Measurements from ENCODE around the gene TMEM204. TPM values are rescaled to one million over a fixed set of nuclear protein-coding genes. Genes with fewer than 3 reads are reported as not detected.

TMEM204 gene
- total RNA-seq, 1 donor = 12.6 TPM

GRCh38 chr16:1506494-1507213, 26.8 kb upstream of the TMEM204 start:
- Histone ChIP-seq H3K4me3 (ENCODE audit: low read length) (no peak overlapping the region), H3K27me3 (ENCODE audit: insufficient read depth, low read length) (no peaks in the 10 kb centered on the region), H3K9me3 (ENCODE audit: low read depth, low read length) (no peaks in the 10 kb centered on the region), H3K4me1 (ENCODE audit: insufficient read depth, low read length) (no peaks in the 10 kb centered on the region)

GRCh38 chr16:1508494-1509187, 24.8 kb upstream of the TMEM204 start:
- Histone ChIP-seq H3K9me3 (ENCODE audit: low read depth, low read length) (no peaks in the 10 kb centered on the region), H3K4me1 (ENCODE audit: insufficient read depth, low read length) (no peaks in the 10 kb centered on the region), H3K4me3 (ENCODE audit: low read length) (no peak overlapping the region), H3K27me3 (ENCODE audit: insufficient read depth, low read length) (no peaks in the 10 kb centered on the region)

DNA sequence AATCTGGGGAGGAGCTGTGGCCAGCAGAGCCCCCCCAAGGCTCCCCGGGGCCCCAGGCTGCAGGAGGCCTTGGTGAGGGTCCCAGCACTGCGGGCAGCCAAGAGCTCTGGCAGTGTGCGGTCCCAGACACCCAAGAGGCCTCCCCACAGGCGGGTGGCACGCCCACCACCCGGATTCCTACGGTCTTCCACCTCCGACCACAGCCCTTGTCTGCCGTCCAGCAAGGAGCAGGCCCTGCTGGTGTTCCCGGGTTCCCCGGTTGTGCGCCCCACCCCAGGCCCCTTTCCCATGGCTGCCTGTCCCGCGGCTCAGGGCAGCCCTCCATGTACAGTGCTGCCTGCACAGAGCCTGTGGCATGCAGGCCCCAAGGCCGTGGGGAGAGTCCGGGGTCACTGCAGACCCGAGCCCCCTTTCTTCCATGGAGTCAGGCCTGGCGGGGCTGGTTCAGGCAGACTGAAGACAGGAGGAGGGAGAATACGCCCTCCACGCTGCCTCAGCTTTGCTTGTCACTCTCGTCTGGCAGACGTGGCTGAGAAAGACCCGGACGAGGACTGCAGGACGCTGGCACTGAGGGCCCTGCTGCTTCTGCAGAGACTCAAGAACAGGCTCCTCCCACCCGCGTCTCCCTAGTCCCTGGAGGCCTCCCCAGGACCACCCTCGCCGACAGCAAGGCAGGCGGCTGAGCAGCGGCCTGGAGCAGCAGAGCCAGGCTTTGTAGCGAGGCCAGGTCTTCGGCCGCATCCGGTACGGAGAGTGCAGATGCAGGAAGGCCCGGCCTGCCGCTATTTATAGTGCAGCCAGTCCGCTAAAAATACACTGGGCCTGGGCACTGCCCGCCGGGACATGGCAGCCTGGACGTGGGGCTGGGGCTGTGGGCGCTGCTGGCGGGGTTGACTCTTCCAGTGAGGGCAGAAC, 23.9 kb upstream of the TMEM204 start:
- Histone ChIP-seq H3K27me3 (ENCODE audit: insufficient read depth, low read length) (no peaks in the 10 kb centered on the region), H3K4me3 (ENCODE audit: low read length) (no peak overlapping the region), H3K4me1 (ENCODE audit: insufficient read depth, low read length) (no peaks in the 10 kb centered on the region)

DNA sequence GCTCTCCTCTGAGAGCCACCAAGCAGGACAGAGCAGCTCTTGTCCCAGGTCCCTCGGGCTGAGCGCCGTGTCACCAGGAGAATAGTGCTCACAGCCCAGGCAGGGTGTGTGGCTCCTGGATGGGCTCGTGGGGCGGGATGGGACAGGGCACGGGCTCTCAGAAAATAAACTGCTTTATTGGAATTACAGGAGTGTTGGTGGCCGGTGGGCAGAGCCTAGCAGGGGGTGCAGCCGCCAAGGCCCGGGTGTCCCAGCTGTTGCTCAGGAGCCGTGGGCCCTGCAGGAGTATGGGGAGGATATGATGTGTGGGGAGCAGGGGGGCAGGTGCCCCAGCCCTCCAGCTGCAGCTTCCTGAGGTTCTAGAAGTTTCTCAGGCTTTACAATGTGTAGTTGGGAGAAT, 23.2 kb upstream of the TMEM204 start:
- Histone ChIP-seq H3K9me3 (ENCODE audit: low read depth, low read length) (no peaks in the 10 kb centered on the region), H3K4me1 (ENCODE audit: insufficient read depth, low read length) (no peaks in the 10 kb centered on the region), H3K4me3 (ENCODE audit: low read length) (no peak overlapping the region), H3K27me3 (ENCODE audit: insufficient read depth, low read length) (no peaks in the 10 kb centered on the region)

More for the DNA sequence above, 23.9 kb upstream of the TMEM204 start:
- no peaks in the 10 kb centered on the region for H3K9me3 ChIP-seq (ENCODE audit: low read depth, low read length)

GRCh38 chr16:1510941-1511351, 22.5 kb upstream of the TMEM204 start:
- Histone ChIP-seq H3K4me1 (ENCODE audit: insufficient read depth, low read length) (no peaks in the 10 kb centered on the region), H3K27me3 (ENCODE audit: insufficient read depth, low read length) (no peaks in the 10 kb centered on the region), H3K4me3 (ENCODE audit: low read length) (no peak overlapping the region), H3K9me3 (ENCODE audit: low read depth, low read length) (no peaks in the 10 kb centered on the region)

DNA sequence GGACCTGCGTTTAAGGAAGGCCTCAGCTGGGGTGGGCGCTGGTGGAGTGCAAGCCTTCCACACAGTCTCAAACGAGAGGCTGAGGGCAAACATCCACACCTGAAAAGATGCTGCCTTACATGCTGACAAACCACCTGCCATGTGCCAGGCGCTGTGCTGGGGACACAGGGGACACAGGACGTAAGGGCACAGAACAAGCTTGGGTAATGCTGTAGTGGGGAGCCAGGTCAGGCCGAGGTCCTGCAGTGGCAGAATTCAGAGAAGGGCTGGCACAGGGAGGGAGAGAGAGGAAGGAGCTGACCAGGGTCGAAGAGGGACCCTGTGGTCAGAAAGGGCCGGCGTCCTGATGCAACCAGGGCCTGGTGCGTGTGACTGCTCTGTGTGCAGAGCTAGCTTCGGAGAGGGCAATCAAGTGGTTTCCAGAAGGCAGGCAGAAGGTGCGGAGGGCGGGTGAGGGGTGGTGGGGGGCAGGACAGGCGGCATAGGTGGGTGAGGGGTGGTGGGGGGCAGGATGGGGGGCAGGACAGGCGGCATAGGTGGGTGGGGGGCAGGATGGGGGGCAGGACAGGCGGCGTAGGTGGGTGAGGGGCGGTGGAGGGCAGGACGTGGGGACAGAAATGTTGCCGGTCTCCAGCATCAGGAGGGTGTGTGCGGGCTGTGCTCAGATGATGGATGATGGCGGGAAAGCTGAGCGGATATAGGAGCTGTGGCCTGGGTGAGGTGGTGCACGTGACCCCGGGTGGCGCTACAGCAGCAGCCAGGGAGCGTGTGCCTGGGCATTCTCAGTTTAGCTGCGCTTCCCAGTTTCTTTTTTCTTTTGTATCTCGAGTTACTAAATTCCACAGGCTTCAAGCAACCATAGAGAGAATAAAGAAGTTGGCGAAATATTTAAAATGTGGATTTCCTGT, 21.6 kb upstream of the TMEM204 start:
- Histone ChIP-seq H3K4me3 (ENCODE audit: low read length) (no peak overlapping the region), H3K9me3 (ENCODE audit: low read depth, low read length) (no peaks in the 10 kb centered on the region), H3K27me3 (ENCODE audit: insufficient read depth, low read length) (no peaks in the 10 kb centered on the region), H3K4me1 (ENCODE audit: insufficient read depth, low read length) (no peaks in the 10 kb centered on the region)

DNA sequence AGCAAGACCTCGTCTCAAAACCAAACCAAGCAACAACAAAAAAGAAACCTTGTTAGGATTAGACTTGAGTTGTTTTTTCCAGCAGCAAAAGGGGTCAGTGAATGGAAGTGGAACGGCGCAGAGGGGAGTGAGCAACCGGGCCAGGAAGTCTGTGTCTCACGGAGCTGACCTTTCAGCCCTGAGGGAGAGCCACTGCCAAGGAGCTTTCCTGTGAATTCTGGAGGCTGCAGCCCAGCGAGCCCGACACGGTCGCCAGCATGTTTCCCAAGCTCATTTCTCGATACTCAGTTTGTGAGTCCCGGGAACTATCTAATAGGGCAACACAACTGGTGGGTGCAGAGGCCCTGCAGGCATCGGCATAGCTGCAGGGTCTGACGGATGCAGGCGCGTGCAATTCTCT, 20.7 kb upstream of the TMEM204 start:
- no peaks in the 10 kb centered on the region for H3K9me3 ChIP-seq (ENCODE audit: low read depth, low read length)
- no peak overlapping the region for H3K4me3 ChIP-seq (ENCODE audit: low read length)
- H3K27me3 ChIP-seq (ENCODE audit: insufficient read depth, low read length) = no peaks in the 10 kb centered on the region
- H3K4me1 ChIP-seq (ENCODE audit: insufficient read depth, low read length) = no peaks in the 10 kb centered on the region

- Histone ChIP-seq H3K27me3 (ENCODE audit: insufficient read depth, low read length) (no peaks in the 10 kb centered on the region), H3K4me3 (ENCODE audit: low read length) (no peak overlapping the region), H3K4me1 (ENCODE audit: insufficient read depth, low read length) (no peaks in the 10 kb centered on the region), H3K9me3 (ENCODE audit: low read depth, low read length) (no peaks in the 10 kb centered on the region)
Observed at GRCh38 chr16:1514507-1514906, 19.0 kb upstream of the TMEM204 start.

- no peaks in the 10 kb centered on the region for H3K4me1 ChIP-seq (ENCODE audit: insufficient read depth, low read length)
Observed at GRCh38 chr16:1518626-1519135, 14.8 kb upstream of the TMEM204 start.

GRCh38 chr16:1519831-1520230, 13.6 kb upstream of the TMEM204 start:
- Histone ChIP-seq H3K4me1 (ENCODE audit: insufficient read depth, low read length) (no peaks in the 10 kb centered on the region), H3K4me3 (ENCODE audit: low read length) (no peak overlapping the region), H3K9me3 (ENCODE audit: low read depth, low read length) (no peaks in the 10 kb centered on the region), H3K27me3 (ENCODE audit: insufficient read depth, low read length) (no peaks in the 10 kb centered on the region)

More at GRCh38 chr16:1518626-1519135, 14.8 kb upstream of the TMEM204 start:
- Histone ChIP-seq H3K9me3 (ENCODE audit: low read depth, low read length) (no peaks in the 10 kb centered on the region), H3K27me3 (ENCODE audit: insufficient read depth, low read length) (no peaks in the 10 kb centered on the region), H3K4me3 (ENCODE audit: low read length) (no peak overlapping the region)

- no peaks in the 10 kb centered on the region for H3K4me1 ChIP-seq (ENCODE audit: insufficient read depth, low read length)
- no peak overlapping the region for H3K4me3 ChIP-seq (ENCODE audit: low read length)
- H3K9me3 ChIP-seq (ENCODE audit: low read depth, low read length) = no peaks in the 10 kb centered on the region
- H3K27me3 ChIP-seq (ENCODE audit: insufficient read depth, low read length) = no peaks in the 10 kb centered on the region
Observed at GRCh38 chr16:1520461-1520860, 13.0 kb upstream of the TMEM204 start.

DNA sequence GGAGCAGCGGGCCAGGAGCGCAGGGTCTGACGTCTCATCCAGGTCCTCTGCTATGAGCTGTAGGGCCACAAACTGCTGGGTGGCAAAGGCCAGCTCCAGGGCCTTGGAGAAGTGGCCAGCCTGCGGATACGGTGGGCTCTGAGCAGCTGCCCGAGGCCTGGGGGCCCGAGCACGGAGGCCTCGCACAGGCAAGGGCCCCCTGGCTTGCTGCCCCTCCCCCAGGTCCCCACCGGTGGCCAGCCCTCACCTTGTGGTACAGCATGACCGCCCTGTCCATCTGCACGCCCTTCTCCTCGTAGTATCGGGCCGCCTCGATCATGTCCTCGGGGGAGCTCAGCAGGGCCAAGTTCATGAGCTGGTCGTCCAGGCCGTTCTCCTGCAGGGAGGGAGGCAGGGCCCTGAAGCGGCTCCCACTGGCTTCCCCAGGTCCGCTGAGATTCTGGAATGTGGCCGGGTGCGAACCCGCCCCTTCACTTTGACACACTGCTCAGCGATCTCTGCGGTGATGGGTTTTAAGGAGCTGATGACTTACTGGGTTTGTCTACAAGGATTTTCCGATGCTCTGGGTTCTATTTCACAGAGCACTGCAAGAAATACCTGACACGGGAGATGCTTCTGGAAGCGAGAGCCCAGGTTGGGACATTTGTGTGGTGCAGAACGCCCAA, 9.8 kb upstream of the TMEM204 start:
- no peaks in the 10 kb centered on the region for H3K27me3 ChIP-seq (ENCODE audit: insufficient read depth, low read length)

DNA sequence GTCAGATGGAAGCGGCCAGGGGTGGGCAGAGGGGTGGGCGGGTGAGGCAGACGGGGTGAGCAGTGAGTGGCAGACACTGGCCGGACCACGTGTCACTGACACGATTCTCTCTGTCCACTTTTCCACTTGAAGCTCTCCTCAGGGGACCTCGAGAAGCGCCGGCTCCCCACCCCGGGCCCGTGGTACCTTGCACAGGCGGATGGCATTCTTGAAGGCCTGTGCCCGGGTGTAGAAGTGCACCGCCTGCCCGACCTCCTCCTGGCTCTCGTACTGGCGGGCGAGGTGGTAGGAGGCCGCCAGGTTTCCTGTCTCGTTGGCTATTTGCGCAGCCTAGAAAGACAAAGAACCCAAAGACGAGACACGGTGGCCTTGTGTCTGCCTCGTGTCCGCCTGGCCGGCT, 9.1 kb upstream of the TMEM204 start:
- Histone ChIP-seq H3K4me1 (ENCODE audit: insufficient read depth, low read length) (peaks cover 11% of the 10 kb centered on the region), H3K27me3 (ENCODE audit: insufficient read depth, low read length) (no peaks in the 10 kb centered on the region), H3K9me3 (ENCODE audit: low read depth, low read length) (no peaks in the 10 kb centered on the region), H3K4me3 (ENCODE audit: low read length) (no peak overlapping the region)

More for the DNA sequence above, 9.8 kb upstream of the TMEM204 start:
- no peak overlapping the region for H3K4me3 ChIP-seq (ENCODE audit: low read length)
- peaks cover 11% of the 10 kb centered on the region for H3K4me1 ChIP-seq (ENCODE audit: insufficient read depth, low read length)
- no peaks in the 10 kb centered on the region for H3K9me3 ChIP-seq (ENCODE audit: low read depth, low read length)
